Measurements from ENCODE around the gene LENEP.

Gene LENEP

GRCh38 chr1:155012776-155013602, 19.6 kb downstream of the LENEP start:
- no peak for DNase-seq

DNA sequence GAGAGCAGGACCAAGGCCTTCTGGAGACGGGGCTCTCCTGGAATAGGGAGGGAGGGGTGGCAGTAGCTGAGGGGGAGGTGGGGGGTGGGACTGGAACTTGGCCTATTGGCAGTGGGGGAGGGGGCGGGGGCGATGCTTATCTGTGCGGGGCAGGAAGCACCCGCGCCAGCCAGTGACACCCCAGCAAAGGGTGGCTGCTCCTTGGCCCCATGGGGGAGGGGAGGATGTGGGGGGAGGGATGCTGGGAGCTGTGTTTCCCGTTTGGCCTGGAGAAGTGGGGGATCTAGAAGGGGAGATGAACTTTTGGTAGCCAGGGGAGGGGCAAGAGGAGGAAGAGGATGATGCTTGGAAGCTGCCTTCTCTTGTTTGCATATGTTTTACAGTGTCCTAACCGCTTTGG, 20.2 kb downstream of the LENEP start:
- no peak for DNase-seq

DNA sequence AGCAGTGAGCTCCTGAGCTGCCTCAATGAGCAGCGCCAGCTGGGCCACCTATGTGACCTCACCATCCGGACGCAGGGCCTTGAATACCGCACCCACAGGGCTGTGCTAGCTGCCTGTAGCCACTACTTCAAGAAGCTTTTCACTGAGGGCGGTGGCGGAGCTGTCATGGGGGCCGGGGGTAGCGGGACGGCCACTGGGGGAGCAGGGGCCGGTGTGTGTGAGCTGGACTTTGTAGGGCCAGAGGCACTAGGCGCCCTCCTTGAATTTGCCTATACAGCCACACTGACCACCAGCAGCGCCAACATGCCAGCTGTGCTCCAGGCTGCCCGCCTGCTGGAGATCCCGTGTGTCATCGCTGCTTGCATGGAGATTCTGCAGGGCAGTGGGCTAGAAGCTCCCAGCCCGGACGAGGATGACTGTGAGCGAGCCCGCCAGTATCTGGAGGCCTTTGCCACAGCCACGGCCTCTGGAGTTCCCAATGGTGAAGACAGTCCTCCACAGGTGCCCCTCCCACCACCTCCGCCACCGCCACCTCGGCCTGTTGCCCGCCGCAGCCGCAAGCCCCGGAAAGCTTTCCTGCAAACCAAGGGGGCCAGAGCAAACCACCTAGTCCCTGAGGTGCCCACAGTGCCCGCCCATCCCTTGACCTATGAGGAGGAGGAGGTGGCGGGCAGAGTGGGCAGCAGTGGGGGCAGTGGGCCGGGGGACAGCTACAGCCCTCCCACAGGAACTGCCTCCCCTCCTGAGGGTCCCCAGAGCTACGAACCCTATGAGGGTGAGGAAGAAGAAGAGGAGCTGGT, 21.5 kb downstream of the LENEP start:
- no peak for DNase-seq

GRCh38 chr1:155015527-155016230, 22.3 kb downstream of the LENEP start:
- no peak for DNase-seq

DNA sequence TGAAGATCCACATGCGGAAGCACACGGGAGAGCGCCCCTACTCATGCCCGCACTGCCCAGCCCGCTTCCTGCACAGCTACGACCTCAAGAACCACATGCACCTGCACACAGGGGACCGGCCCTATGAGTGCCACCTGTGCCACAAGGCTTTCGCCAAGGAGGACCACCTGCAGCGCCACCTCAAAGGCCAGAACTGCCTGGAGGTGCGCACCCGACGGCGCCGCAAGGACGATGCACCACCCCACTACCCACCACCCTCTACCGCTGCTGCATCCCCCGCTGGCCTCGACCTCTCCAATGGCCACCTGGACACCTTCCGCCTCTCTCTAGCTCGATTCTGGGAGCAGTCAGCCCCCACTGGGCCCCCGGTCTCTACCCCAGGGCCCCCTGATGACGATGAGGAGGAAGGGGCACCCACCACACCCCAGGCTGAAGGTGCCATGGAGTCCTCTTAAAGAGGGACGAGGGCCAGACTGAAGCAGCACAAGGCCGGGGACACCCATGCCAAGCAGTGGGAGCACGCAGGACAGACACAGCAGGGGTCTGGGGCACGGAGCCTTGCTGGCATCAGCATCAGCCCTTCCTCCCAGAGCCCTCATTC, 22.9 kb downstream of the LENEP start:
- DNase-seq: no peak

DNA sequence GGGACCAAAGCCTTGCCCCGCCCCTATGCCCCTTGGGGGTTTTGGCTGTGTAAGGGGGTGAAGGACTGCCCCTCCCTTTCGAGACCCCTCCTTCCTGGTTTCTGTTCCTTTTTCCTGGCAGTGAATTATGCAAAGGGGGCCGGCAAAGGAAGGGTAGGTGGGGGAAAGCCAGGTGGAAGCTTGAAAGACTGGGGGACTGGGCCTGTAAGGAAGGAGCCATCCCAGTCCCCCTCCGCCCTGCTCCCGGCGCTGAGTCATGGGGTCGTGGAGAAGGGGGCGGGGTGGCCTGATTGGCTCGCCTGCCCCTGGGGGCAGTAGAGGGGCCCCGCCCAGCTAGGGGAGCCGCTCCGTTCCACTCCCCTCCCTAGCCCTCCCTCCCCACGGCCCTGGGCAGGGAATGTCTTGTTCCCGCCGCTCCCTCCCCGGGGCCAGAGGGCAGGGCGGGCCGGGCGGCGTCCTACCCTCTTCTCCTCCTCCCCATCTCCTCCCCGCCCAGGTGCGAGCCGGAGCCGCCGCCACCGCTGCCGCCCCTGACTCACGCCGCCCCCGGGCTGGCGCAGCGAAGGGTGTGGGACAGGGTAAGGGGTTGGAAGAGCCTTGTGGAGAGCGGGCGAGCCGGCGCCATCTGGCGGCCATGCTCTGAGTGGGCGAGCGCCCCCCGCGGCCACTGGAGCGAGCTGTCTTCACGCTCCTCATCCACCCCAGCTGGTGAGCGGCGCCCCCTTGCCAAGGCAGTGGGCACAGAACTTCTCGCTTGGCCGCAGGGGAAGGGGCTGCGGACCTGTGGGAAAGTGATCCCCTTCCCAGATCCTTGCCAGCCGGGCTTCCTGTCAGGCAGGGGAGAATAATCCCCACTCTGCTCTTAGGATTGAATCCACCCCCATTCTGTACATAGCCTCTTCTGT, 23.9 kb downstream of the LENEP start:
- peak; percentile 32 to 62 for DNase-seq

- no peak for DNase-seq
Observed at GRCh38 chr1:155017946-155018316, 24.5 kb downstream of the LENEP start.

DNA sequence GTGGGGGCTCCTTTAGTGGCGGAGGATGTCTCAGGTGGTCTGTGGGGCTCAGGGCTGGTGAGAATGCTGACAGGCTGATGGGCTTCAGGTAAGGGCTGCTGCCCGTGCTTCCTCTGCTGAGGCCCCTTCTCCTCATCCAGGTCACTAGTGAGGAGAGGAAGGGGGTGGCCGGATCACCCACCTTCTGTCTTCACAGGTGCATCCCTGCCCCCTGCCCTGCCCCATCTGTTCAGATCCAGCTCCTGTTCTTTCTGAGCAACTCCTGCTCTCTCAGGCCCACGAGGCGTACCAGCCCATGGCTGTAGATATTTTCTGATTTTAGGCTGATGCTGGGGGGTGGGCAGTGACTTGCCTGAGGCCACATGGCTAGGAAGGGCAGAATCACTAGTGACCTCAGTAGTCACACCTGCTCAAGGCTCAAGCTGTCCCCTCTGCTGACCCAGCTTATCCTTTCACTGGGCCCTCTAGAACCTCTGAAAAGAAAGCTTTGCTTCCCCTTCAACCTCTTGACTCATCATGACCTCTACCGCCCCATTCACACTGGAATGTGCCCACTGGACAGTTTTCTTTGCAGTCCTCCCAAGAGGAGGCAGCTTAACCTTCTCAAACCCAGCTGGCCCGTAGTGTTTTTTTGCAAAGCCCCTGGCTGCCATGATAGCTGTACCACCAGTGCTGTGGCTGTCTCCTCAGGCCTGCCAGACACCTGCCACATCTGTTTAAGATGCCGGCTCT, 25.4 kb downstream of the LENEP start:
- no peak for DNase-seq

DNA sequence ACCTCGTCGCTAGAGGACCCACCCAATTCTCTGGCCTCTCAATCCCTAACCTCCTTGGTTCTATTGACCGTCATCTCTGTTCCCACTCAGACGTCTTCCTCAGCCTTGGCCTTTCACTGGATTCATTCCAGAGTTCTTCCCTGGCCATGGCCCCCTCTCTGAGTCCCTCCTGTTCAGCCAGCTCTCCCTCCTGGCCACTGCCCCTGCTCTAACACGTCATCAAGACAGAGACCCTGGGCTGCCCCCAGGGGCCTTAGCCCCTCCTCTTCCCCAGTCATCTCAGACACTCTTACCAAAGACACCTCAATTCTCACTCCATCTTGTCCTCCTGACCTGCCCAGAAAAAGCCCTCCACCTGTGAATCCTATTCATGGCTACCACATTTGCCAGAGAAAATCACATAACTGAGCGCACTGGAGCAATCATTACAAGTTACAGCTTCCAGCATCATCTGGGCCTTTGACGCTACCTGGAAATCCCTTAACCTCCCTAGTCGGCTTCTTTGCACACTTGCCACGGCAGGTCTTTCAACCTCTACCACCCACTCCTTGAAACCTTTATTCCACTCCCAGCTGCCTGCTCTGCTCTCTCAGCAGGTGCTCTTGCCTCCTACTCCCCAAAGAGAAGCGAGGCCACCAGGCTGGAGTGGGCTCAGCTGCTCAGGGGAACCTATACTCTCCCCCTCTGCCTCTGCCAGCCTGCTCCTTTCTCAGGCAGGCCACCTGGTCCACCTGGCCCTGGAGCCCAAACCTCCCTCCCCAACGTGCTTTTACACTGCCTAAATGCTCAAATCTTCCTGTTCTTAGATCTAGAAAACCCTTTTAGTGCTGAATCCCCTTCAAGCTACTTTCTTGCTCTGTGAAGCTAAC, 26.2 kb downstream of the LENEP start:
- DNase-seq: no peak

GRCh38 chr1:155022136-155022926, 28.9 kb downstream of the LENEP start:
- no peak for DNase-seq

- no peak for DNase-seq
Observed at GRCh38 chr1:155022927-155023236, 29.5 kb downstream of the LENEP start.

GRCh38 chr1:155023627-155024026, 30.2 kb downstream of the LENEP start:
- DNase-seq: no peak

GRCh38 chr1:155024315-155024714, 30.9 kb downstream of the LENEP start:
- DNase-seq: no peak

GRCh38 chr1:155026154-155026553, 32.8 kb downstream of the LENEP start:
- no peak for DNase-seq

GRCh38 chr1:155026588-155026987, 33.2 kb downstream of the LENEP start:
- no peak for DNase-seq

DNA sequence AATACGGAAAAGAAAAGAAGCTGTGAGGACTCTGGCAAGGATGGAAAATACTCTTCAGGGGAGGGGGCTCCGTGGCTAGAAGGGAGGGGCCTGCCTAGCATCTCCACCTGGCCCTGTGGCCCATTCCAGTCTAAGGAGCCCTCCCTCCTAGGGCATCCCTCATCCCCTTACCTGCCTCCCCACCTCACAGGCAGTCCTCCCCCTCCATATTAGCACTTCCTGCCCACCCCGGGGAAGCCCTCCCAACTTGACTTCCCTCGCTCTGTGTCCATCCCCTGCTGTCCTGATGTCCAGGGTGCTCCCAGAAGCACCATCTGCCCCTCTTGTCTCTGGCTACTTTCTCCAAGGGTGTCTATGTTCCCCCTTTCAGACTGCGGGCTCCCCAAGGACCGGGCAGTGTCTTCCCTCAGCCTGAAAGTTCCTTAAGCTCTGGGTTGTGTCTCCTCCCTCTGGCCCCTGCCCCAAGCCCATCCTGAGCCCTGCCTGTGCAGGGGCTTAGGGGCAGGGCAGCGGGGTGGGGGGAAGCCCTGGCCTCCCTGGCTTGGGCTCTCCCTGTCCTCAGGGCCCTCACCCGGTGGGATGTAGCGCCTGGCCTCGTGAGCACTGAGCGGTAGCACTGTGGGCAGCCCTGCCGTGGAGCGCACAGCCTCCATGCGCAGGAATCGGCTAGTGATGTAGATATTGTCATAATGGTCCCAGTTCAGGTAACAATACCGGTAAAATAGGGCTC, 36.3 kb downstream of the LENEP start:
- no peak for DNase-seq

DNA sequence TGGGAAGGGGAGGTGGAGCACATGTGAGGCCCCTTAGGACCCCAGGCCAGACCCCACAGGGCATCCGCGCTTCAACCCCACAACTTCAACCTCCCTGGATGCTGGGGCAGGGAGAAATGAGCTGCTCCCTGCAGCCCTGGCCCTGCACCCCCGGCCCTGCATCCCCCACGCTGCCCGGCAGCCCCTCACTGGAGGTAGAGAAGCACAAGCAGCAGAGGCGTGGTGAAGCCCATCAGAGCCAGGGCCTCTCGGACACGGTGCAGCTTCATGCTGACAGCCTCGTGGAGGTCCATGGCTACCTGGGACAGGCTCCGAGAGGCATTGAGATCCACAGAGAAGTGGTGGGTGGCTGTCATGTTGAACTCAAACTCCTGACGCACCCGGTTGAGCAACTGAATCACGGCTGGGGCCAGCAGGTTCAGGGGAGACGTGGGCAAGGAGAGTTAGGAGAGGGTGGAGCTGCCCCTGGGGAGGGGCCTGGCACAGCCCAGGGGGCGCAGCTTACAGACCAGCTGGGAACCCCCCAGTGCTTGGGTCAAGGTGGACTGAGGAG, 36.9 kb downstream of the LENEP start:
- DNase-seq: no peak

- DNase-seq: no peak
Observed at GRCh38 chr1:155030899-155031298, 37.5 kb downstream of the LENEP start.

- DNase-seq: no peak
Observed at GRCh38 chr1:155032886-155033285, 39.5 kb downstream of the LENEP start.

Data from SW 1271 (cell line).